DMS79 (cell line): Measurements from ENCODE around the gene RO60.
"Not testable (repeated sequence)": the region's sequence is repeated elsewhere in the genome, so short reads cannot be mapped to it uniquely, and the experiment has no call there.

Source experiments
- DNase-seq: peaks from one replicate; lab custom pipeline; 2025; lab: John Stamatoyannopoulos, UW

Gene RO60

DNA sequence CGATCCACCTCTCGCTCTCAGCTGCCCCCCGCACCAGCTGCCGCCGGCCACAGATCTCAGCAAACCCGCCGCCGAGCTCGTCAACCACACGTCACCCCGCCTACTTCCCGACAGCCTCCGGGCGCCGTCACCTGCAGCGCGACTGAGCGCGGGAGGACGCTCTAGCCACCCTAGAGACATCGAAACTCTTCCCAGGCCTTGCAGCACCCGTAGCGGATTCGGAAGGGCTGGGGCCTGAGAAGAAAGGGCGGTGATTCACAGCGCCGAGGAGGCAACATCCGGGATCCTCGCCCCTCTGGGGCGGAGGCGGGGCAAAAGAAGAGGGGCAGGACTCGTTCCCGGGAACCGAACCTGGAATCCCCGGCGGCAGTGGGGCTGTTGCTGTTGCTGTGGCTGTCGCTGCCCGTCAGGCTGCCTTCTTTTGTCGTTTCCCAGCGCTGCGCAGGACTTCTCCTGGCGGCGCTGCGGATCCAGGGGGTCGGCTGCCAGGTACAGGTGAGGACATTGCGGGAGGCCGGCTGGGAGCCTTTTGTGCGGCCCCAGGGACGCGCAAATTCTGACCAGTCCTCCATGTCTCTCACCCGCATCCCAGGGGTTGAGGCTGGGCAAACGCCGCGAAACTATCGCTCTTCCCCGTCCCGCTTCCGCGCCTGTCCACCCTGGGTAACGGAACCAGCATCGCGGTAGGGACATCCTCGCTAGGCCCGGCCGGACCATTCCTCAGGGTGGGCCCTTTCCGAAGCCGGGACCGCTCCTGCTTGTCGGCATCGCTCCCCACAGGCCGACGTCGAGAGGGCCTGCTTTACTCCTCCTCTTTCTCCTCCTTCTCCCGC is at the start of gene RO60, which contains the start of gene UCHL5:
RO60 (plus strand) TSS at position 331 of the 833 bp plus-strand sequence. CDS start 9,443 bp downstream, outside the sequence.
UCHL5 (minus strand) TSS at position 79 of the 833 bp plus-strand sequence. CDS start 100 bp downstream, outside the sequence.
- peak; percentile 93 for DNase-seq

DNA sequence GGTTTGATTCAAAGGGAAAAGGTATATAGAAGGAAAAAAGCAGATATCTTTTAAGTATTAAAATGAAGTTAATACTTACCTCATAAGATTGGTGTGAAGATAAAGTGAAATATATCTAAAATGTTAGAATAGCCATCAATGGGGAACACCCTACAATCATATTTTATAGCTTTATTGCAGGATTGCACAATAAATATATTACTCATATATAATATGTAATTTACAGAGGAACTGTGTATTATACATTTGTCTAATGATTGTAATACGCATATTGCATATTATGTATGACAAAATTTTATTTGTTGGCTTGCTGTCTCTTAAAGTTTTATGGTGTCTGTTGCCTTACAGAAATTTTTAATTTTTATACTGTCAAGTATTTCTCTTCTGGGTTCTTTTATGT is 48.0 kb upstream of the RO60 start:
- DNase-seq = no peak

DNA sequence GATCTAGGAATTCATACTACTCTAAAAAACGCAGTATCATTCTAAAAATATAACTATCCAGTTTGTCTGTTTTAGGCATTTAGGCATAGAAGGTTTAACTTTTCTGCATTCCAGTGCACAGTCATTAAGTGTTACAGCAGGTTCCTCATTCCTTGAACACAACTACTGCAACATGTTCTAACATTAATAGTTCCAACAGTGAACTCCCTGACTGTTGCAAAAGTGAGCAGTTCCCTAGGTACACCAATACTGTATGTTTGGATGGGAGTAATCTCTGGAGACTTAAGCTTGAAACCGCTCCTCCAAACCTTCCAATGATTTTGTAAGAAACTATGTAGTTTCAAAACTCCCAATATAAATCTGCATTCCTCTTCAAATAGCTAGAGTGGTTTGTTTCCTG is 46.4 kb upstream of the RO60 start:
- no peak for DNase-seq

DNA sequence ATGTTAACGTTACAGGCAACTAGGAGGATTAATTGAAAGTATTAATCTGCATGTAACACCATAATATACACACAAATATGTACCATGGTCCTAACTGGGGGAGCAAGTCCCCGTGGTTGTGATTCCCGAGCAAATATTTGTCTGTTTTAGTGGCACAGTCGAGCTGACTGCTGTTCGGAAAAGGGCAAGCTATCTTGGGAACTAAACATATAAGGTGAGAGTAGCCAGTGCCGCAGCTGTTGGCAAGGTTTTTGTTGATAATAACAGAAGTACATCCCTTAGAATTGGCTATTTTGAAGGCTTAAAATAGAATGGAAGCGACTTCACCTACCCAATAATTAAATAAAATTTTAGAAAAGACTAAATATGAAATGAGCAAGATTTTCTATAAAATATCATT is 45.7 kb upstream of the RO60 start:
- no peak for DNase-seq

GRCh38 chr1:193014400-193014799 is 45.0 kb upstream of the RO60 start:
- no peak for DNase-seq

- no peak for DNase-seq
Measured at GRCh38 chr1:193016788-193017187, 42.6 kb upstream of the RO60 start.

GRCh38 chr1:193019442-193020026 is 39.9 kb upstream of the RO60 start:
- no peak for DNase-seq

GRCh38 chr1:193025218-193025617 is 34.2 kb upstream of the RO60 start:
- no peak for DNase-seq

DNA sequence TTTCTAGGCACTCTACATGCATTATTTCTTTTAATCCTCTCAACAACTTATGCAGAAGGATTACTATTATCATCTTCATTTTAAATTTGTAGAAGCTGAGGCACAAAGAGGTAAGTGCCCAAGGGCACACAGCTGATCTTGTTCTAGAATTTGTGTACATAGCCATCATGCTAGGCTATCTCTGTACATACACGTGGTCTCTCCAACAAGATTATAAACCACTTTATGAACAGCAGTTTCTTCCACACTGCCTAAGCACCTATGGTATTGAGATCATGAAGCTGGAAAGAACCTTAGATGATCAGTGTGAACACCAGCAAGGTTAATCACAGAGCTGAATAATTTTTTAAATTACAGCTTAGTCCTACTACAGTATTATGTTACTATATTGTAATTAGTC is 29.1 kb upstream of the RO60 start:
- no peak for DNase-seq

DNA sequence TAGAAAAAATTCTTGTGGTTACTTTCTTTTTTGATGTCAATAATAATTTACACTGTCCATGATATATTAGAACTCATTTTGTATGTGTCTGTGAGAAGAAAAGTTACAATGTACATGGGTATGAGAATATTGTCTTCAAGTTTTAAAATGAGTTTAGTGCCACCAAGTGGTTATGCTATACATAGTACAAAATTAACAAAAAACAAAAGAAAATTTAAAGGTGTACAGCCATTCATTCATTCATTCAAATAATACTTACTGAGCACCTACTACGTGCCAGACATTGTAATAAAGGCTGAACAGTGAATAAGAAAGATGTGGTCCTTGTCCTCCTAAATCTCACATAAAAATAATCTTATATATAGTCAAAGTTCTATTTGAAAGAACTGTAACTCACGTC is 28.0 kb upstream of the RO60 start:
- no peak for DNase-seq

DNA sequence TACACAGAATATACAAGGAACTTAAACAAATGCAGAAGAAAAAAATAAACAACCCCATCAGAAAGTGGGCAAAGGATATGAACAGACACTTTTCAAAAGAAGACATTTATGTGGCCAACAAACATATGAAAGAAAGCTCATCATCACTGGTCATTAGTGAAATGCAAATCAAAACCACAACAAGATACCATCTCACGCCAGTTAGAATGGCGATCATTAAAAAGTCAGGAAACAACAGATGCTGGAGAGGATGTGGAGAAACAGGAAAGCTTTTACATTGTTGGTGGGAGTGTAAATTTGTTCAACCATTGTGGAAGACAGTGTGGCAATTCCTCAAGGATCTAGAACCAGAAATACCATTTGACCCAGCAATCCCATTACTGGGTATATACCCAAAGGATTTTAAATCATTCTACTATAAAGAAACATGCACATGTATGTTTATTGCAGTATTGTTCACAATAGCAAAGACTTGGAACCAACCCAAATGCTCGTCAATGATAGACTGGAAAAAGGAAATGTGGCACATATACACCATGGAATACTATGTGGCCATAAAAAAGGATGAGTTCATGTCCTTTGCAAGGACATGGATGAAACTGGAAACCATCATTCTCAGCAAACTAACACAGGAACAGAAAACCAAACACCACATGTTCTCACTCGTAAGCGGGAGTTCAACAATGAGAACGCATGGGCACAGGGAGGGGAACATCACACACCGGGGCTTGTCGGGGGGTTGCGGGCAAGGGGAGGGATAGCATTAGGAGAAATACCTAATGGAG is 26.6 kb upstream of the RO60 start:
- not testable (repeated sequence) for DNase-seq

DNA sequence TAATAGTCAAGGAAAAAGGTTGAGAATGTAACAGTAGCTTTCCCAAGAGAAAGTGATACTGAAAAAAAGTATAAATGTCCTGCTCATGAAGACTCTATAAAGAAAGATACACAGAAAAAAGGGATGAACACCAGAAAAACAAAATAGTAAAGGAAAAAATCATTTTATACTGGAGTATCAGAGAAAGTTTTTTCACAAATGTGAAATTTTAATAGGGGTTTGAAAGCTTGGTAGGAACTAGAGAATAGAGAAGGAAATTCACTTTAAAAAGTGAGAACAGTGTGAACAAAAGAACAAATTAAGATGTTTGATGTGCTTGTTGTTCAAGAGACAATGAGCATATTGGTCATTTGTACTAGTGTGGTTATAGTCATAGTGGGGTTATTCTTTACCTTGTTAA is 25.8 kb upstream of the RO60 start:
- DNase-seq = no peak

DNA sequence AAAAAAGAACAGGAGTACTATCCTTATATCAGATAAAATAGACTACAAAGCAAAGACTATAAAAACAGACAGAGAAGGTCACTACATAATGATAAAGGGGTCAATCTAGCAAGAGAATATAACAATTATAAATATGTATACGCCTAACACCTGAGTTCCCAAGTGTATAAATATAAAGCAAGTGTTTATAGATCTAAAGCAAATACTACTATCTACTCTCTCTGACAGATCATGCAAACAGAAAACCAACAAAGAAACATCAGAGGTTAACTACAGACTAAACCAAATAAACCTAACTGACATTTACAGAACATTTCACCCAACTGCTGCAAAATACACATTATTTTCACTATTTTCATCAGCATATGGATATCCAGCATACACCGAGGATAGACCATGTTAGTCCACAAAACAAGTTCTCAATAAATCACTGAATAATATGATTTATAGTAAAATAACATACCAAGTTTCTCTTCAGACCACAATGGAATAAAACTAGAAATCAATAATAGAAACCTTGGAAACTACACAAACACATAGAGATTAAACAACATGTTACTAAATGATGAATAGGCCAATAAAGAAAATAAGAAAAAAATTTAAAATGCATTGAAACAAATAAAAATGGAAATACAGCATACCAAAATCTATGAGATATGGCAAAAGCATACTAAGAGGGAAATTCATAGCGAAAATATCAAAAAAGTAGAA is 22.9 kb upstream of the RO60 start:
- DNase-seq = no peak

- no peak for DNase-seq
Measured at GRCh38 chr1:193040011-193040410, 19.4 kb upstream of the RO60 start.

DNA sequence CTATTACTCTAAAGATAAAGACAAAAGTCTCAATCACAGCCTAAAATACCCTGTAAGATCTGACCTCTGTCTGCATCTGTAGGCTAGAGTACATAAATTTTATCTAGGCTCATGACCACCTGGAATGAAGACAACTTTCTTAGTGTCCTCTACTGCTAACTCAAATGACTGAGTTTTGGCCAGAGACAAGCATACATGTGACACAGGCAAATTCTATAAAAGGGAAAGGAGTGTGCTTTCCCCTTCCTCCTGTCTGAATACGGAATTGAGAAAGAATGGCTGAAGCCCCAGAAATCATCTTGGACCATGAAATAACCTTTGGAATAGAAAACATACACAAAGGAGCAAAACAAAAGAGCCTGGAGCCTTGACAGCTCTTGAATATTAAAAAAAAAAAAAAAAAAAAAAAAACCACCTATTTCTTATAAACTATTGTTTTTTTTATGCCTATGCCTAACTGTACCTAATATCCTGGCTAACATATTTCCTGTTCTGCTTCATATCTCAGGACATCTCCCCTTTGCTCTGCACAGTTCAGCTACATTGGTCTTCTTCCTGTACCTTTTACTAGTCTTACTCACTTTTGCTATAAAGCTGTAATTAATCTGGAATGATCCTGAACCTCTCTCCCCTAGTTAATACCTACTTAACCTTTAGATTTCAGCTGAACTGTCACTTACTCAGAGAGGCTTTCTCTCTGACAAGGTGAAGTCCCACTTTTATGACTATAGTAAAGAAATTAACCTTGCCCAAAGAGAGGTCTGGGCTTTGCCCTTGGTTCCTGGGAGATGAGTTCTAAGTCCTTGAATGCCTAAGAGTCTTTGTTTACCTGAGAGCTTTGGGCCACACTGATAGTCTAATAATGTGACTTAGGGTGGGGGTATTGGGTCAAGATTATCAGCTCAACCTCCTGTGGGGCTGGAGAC is 16.4 kb upstream of the RO60 start:
- no peak for DNase-seq

- not testable (repeated sequence) for DNase-seq
Measured at GRCh38 chr1:193048913-193049312, 10.5 kb upstream of the RO60 start.

DNA sequence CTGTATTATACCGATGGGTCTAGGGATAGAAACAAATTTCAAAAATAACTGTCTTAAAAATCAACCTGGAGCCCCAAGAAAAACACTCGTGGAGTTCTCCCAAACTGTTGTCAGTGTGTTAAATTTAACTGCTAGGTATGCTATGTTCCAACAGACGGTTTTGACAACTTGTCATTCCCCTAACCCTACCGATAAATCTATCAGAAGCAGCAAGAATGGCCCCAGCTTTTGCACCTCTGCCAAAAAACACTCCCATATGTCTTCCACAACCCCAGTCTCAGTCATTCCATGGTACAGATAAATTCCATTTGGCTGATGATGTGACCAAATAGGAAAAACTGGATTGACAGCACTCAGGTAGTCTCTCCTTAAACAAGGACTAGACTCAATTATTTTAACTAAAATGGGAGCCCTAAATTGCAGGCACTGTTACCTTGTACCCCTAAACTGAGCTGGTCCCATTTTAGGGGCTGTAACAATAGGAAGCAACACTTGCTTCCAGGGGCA is 5.2 kb upstream of the RO60 start:
- DNase-seq = no peak

DNA sequence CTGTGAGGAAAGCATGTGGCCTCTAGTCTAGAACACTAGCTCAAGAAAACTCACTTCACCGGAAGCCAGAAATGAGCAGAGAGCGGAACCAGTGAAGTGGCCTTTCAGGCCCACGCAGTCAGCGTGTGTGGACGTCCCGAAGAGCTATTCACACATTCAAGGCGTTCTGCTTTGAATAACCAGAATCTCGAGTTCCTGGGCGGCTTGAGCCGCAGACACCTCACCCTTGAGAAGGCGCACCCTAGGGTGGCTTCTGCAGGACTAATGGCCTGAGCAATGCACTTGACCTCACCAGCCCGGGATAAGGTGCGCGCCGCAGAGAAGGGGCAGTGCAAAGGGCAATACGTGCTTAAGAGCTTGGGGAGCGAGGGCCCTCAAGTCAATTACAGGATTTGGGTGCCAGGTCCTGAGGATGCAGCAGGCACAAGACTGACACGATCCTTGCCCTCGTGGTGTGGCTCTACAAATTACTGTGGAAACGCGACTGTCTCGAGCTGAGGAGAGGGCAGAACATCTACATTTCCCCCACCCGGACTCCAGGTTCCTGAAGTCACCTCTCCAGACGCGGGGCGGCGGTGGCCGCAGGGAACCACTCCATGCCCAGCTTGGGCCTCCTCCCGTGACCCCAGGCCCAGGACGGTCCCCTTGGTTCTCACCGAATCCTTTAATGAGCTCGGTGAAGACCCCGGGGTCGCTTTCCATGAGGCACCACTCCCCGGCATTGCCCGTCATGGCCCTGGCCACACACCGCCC is 707 bp upstream of the RO60 start:
- peak; percentile 72 for DNase-seq

GRCh38 chr1:193060115-193060403 is 647 bp downstream of the RO60 start:
- peak; percentile 56 for DNase-seq

DNA sequence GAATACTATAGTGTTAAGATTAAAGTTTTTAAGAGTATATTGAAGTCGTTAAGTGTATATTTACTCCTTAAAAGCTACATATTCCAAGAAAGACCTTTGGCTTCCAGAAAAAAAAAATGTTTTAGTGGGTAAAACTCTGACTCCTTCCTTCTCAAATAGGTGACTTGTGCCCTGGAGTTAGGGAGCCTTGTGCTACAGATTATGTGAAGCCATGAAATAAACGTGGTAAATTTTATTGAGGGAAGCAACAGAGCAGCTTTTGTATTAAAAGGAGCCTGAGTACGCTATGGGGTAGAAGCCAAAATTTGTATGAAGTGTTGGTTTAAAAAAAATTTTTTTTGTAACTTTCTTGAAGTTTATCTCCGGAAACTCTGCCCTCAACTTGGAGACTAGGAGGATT is 994 bp downstream of the RO60 start:
- no peak for DNase-seq
